GM20000 (cell line): ENCODE results near the gene GABRG3.

ENCODE experiments used
- DNase-seq: peaks from one replicate; pipeline ENCODE4 v3.0.0; 2012; ENCODE audit warnings: low spot score
- TF ChIP-seq, protein P1 (sequence below): IDR thresholded peaks from 2 replicates; pipeline ENCODE4 v1.5.1; 2012; ENCODE audit warnings: mild to moderate bottlenecking, control low read depth; ENCODE audit errors: extremely low read depth, missing control alignments

GABRG3 gene

DNA sequence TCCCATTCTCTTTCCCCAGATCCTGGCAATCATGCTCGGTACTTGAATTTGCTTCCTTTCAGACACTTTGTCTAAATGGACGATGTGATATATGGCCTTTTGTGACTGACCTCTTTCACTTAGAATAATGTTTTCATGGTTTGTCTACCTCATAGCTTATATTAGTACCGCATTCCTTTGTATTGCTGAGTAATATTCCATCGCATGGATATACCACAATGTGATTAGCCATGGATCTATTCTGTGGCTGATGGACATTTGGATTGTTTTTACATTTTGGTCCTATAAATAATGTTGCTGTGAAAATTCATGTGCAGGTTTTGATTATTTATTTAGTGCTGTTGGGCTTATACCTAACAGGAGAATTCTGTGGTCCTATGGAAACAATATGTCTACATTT lies 458.6 kb downstream of the GABRG3 start:
- no peak for DNase-seq
- TF ChIP-seq, protein P1, sequence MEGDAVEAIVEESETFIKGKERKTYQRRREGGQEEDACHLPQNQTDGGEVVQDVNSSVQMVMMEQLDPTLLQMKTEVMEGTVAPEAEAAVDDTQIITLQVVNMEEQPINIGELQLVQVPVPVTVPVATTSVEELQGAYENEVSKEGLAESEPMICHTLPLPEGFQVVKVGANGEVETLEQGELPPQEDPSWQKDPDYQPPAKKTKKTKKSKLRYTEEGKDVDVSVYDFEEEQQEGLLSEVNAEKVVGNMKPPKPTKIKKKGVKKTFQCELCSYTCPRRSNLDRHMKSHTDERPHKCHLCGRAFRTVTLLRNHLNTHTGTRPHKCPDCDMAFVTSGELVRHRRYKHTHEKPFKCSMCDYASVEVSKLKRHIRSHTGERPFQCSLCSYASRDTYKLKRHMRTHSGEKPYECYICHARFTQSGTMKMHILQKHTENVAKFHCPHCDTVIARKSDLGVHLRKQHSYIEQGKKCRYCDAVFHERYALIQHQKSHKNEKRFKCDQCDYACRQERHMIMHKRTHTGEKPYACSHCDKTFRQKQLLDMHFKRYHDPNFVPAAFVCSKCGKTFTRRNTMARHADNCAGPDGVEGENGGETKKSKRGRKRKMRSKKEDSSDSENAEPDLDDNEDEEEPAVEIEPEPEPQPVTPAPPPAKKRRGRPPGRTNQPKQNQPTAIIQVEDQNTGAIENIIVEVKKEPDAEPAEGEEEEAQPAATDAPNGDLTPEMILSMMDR = no peak

DNA sequence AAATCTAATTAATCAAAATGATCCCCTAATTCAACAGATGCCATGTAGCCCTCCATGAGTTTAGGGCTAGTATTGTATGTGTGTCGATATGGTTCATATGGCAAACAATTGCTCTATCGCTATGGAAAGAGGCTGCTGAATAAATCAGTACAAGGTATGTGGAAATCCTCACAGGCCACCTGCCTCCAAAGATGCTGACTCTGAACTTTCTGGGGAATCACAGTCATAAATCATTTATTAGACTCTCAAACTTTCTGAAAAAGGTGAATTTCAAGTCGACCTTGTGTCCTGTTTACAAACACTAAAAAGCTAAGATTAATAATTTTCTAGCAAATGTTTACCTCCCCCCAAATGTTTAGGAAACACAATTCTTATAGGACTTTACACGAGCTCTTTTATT lies 462.6 kb downstream of the GABRG3 start:
- DNase-seq = no peak
- TF ChIP-seq, protein P1 = no peak

- TF ChIP-seq, protein P1 = no peak
- DNase-seq = no peak
Observed at GRCh38 chr15:27438403-27439375, 467.7 kb downstream of the GABRG3 start.

- no peak for DNase-seq
- TF ChIP-seq, protein P1 = no peak
Observed at GRCh38 chr15:27441120-27441519, 470.1 kb downstream of the GABRG3 start.

DNA sequence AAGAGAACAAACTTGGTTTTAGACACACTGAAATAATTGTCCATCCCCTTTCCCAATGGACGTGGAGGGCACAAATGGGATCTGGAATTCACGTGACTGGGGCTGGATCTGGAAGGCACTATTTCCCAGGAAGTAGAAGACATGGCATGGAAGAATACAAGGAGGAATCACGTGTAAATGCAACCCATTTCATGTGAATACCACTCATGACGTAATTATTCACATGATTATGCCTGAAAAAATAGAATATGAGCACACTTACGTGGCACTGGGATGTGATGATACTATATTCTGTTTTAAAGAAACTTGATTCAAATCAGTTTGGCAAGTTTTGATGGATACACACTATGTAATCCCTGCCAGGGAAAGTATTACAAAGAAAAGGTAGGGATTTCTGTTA lies 477.3 kb downstream of the GABRG3 start:
- TF ChIP-seq, protein P1 = no peak
- no peak for DNase-seq

DNA sequence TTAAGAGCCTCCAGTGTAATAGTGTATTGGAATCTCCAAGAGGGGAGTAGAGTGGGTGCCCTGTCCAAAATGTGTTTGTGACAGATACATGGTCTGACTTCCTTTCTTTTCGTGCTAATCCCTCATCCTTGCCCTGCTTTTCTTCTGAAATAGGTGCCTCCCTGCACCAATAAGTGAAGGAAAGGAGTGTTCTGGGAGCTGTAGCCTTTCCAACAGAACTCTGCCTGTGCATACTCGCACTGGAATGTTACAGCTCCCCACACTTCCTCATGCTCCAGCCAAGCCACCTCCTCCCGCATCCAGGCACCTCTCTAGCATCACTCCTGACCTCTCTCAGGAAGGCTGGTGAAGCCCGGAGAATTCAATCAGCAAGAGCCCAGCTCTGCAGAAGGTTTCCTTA lies 478.0 kb downstream of the GABRG3 start:
- TF ChIP-seq, protein P1 = no peak
- DNase-seq = no peak

GRCh38 chr15:27449941-27450340 lies 479.0 kb downstream of the GABRG3 start:
- TF ChIP-seq, protein P1 = no peak
- DNase-seq = no peak
